ENCODE data around the gene SEPTIN8.

- TF ChIP-seq CTCF (IDR thresholded peaks at IDR 0.05): peak in 2 of 6 experiments; percentile 3 to 19
- TF ChIP-seq POLR2A (IDR thresholded peaks at IDR 0.05): peak in 1 of 2 donors; percentile 11
Measured at GRCh38 chr5:132777209-132778069, at the start of gene SEPTIN8.

All from Peyer's patch (tissue), 4 donors.